GM12865 (cell line): ENCODE measurements around the gene SEMA3A.

Experiments used
- DNase-seq: peaks from one replicate; pipeline ENCODE4 v3.0.0; 2010; ENCODE audit warnings: low read depth
- H3K4me3 ChIP-seq: 2 replicates; pipeline ENCODE4 v1.5.1; 2011; ENCODE audit warnings: mild to moderate bottlenecking, low read depth, low read length, control low read depth
- CTCF ChIP-seq: IDR thresholded peaks from 2 replicates; pipeline ENCODE4 v1.5.1; 2011; ENCODE audit warnings: low read length, control low read depth, low read depth, inconsistent platforms; ENCODE audit not compliant: insufficient read depth; ENCODE audit errors: missing control alignments

Gene SEMA3A

GRCh38 chr7:84145892-84146291, 48.7 kb downstream of the SEMA3A start:
- no peak for DNase-seq
- H3K4me3 ChIP-seq = peak overlapping the region; percentile 6; the same call in 1 of the 2 replicates
- TF ChIP-seq CTCF = no peak

GRCh38 chr7:84144935-84145334, 49.7 kb downstream of the SEMA3A start:
- DNase-seq = no peak
- TF ChIP-seq CTCF = no peak
- no peak overlapping the region for H3K4me3 ChIP-seq

GRCh38 chr7:84144480-84144879, 50.1 kb downstream of the SEMA3A start:
- DNase-seq = no peak
- TF ChIP-seq CTCF = no peak
- H3K4me3 ChIP-seq = no peak overlapping the region

- TF ChIP-seq CTCF = no peak
- no peak overlapping the region for H3K4me3 ChIP-seq
- DNase-seq = no peak
Observed at GRCh38 chr7:84142726-84143125, 51.9 kb downstream of the SEMA3A start.

- no peak overlapping the region for H3K4me3 ChIP-seq
- no peak for TF ChIP-seq CTCF
- no peak for DNase-seq
Observed at GRCh38 chr7:84139986-84140729, 54.4 kb downstream of the SEMA3A start.

- no peak overlapping the region for H3K4me3 ChIP-seq
- no peak for DNase-seq
- no peak for TF ChIP-seq CTCF
Observed at GRCh38 chr7:84138411-84138810, 56.2 kb downstream of the SEMA3A start.

- DNase-seq = no peak
- TF ChIP-seq CTCF = no peak
- H3K4me3 ChIP-seq = no peak overlapping the region
Observed at GRCh38 chr7:84137812-84138211, 56.8 kb downstream of the SEMA3A start.
